Measurements from ENCODE around the gene PACS1. TPM values are rescaled to one million over a fixed set of nuclear protein-coding genes. Genes with fewer than 3 reads are reported as not detected.

Gene PACS1
- polyA plus RNA-seq, 1 experiment = 27.1 TPM

DNA sequence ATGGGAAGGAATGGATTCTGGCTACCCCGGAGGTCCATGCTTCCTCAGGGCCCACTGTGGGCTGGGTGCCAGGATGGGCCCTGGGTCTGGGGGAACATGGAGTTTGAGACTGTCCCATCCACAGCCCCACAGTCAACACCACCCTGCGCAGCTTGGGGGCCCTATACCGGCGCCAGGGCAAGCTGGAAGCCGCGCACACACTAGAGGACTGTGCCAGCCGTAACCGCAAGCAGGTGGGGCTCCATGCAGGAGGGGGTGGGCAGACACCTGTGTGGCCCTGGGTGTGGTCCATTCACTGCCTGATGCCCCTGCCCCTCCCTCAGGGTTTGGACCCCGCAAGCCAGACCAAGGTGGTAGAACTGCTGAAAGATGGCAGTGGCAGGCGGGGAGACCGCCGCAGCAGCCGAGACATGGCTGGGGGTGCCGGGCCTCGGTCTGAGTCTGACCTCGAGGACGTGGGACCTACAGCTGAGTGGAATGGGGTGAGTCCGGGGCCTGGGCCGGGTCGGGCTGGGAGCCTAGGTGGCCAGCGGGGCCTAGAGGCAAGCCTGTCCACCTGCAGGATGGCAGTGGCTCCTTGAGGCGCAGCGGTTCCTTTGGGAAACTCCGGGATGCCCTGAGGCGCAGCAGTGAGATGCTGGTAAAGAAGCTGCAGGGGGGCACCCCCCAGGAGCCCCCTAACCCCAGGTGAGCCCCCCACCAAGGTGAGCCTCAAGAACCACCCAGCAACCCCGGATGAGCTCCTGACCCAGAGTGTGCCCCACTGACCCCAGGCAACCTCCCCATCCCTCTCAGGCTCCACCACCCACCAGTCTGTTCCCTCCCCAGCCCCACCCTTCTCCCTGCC lies 195.7 kb downstream of the PACS1 start:
- POLR2A ChIA-PET = no interaction called here
- no peaks in the 10 kb centered on the region for H3K27me3 ChIP-seq (ENCODE audit: control insufficient read depth, insufficient read depth, low read length)
- H3K9me3 ChIP-seq (ENCODE audit: control insufficient read depth, insufficient read depth, low read length) = peaks cover 3% of the 10 kb centered on the region; the same call in 1 of the 2 replicates
- no peak overlapping the region for H3K4me3 ChIP-seq (ENCODE audit: low read depth, low read length)
- CTCF ChIA-PET = interaction anchor here (0.7 kb wide), 1 partner anchor 36 kb away, joined by 3 read pairs; no protein-coding TSS in a partner anchor
- TF ChIP-seq, protein P1, sequence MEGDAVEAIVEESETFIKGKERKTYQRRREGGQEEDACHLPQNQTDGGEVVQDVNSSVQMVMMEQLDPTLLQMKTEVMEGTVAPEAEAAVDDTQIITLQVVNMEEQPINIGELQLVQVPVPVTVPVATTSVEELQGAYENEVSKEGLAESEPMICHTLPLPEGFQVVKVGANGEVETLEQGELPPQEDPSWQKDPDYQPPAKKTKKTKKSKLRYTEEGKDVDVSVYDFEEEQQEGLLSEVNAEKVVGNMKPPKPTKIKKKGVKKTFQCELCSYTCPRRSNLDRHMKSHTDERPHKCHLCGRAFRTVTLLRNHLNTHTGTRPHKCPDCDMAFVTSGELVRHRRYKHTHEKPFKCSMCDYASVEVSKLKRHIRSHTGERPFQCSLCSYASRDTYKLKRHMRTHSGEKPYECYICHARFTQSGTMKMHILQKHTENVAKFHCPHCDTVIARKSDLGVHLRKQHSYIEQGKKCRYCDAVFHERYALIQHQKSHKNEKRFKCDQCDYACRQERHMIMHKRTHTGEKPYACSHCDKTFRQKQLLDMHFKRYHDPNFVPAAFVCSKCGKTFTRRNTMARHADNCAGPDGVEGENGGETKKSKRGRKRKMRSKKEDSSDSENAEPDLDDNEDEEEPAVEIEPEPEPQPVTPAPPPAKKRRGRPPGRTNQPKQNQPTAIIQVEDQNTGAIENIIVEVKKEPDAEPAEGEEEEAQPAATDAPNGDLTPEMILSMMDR (IDR thresholded peaks at IDR 0.05; ENCODE audit: low read depth, low read length) = no peak
- H3K27ac ChIP-seq (ENCODE audit: low read depth, low read length) = no peak overlapping the region
- no peak for DNase-seq (ENCODE audit: low read depth, low spot score)

DNA sequence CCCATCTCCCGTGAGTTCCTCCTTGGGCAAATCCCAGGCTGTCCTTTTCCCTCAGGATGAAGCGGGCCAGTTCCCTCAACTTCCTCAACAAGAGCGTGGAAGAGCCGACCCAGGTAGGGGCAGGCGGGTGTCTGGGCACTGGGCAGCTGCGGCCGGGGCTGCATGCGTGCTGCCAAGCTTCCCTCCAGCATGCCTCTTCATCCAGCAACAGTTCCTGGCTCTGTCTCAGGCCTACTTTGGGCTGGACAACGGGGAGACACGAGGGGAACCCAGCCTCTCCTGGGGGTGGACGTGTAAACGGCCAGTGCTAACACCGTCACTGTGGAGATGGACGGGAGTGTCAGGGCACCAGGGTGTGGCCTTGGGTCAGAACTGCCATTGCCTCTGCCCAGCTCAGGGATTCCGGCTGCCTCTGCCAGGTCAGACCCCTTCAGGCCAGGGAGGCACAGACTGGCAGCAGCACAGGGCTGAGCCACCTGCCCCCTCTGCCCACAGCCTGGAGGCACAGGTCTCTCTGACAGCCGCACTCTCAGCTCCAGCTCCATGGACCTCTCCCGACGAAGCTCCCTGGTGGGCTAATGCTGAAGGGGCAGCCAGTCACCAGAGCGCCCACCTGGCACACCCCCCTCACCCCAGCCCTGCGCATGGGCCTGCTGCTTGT lies 196.4 kb downstream of the PACS1 start:
- TF ChIP-seq, protein P1 (IDR thresholded peaks at IDR 0.05; ENCODE audit: low read depth, low read length) = no peak
- Histone ChIP-seq H3K27me3 (ENCODE audit: control insufficient read depth, insufficient read depth, low read length) (no peaks in the 10 kb centered on the region), H3K27ac (ENCODE audit: low read depth, low read length) (no peak overlapping the region), H3K9me3 (ENCODE audit: control insufficient read depth, insufficient read depth, low read length) (peaks cover 3% of the 10 kb centered on the region; the same call in 1 of the 2 replicates), H3K4me3 (ENCODE audit: low read depth, low read length) (peak overlapping the region; percentile 69)
- DNase-seq (ENCODE audit: low read depth, low spot score) = no peak
- CTCF ChIA-PET = interaction anchor here (0.7 kb wide), 1 partner anchor 35 kb away, joined by 3 read pairs; no protein-coding TSS in a partner anchor
- POLR2A ChIA-PET = interaction anchor here (1.1 to 2.2 kb wide), 2 partner anchors 7 to 11 kb away, joined by 3 to 13 read pairs; no protein-coding TSS in a partner anchor

DNA sequence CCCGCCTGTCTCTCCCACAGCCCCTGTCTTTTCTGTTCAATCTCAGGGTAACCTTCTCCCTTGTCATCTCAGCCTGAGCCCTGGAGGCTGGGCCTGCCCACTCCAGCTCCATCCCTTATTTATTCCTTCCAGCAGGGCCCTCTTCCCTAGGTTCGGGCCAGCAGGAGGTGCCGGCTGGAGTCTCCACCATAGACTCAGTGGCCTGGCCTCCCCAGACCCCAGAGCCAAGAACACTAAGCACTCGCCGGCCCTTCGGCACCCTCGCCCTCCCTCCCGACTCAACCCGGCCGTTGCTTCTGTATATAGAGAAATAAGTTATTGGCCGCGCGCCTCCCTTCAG lies 196.9 kb downstream of the PACS1 start:
- Histone ChIP-seq H3K27me3 (ENCODE audit: control insufficient read depth, insufficient read depth, low read length) (no peaks in the 10 kb centered on the region), H3K4me3 (ENCODE audit: low read depth, low read length) (peak overlapping the region; percentile 69), H3K9me3 (ENCODE audit: control insufficient read depth, insufficient read depth, low read length) (peaks cover 3% of the 10 kb centered on the region; the same call in 1 of the 2 replicates), H3K27ac (ENCODE audit: low read depth, low read length) (no peak overlapping the region)
- no peak for DNase-seq (ENCODE audit: low read depth, low spot score)
- POLR2A ChIA-PET = interaction anchor here (0.8 to 2.6 kb wide), 7 partner anchors 8 to 69 kb away, joined by 3 to 13 read pairs (median 4); partner anchors contain the start of genes RIN1 and YIF1A
- TF ChIP-seq, protein P1 (IDR thresholded peaks at IDR 0.05; ENCODE audit: low read depth, low read length) = peak; percentile 13; the same call in 1 of the 2 replicates
- CTCF ChIA-PET = interaction anchor here (0.7 to 1.5 kb wide), 3 partner anchors 13 to 44 kb away, joined by 3 to 10 read pairs (median 5); no protein-coding TSS in a partner anchor

DNA sequence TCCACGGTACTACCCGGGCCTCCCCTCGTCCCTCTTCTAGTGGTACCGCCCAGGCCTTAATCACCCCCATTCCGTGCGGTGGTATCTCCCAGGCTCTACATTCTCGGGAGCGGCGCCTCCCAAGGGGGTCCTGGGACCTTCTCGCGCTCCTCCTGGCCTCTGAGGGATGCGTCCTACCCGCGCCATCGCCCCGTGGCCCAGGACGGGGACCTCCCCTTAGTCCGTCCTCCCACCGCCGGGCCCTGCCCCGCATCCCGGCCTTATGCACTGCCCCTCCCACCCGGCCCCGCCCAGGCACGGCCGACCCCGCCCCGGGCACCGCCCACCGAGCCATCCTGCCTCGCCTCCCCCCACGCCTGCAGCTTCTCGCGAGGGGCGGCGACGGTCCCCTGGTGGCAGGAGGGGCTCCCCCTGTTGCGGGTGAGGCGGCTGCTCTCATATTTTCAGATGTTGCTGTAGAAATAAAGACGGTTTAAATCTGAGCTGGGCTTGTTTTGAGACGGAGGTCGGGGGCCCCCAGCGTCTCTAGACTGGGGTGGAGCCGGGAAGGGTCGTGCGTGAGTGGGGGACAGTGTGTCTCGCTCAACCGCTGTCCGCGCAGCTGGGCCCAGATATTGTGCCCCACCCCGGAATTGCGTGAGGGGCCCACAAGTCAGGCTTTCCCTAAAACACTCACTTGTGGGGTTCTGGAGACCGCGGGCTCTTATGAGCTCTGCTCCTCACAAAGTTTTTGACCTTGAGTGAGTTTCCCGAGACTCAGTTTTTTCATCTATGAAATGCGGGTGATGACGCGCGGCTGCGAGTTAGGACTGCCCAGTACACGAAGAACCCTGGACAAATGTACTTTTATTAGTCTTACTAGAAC lies 197.5 kb downstream of the PACS1 start:
- POLR2A ChIA-PET = interaction anchor here (0.6 to 2.6 kb wide), 14 partner anchors 8 to 415 kb away, joined by 3 to 13 read pairs (median 3); partner anchors contain the start of genes CCDC85B, RIN1 and YIF1A
- DNase-seq (ENCODE audit: low read depth, low spot score) = peak; percentile 58
- TF ChIP-seq, protein P1 (IDR thresholded peaks at IDR 0.05; ENCODE audit: low read depth, low read length) = peak; percentile 38
- H3K27me3 ChIP-seq (ENCODE audit: control insufficient read depth, insufficient read depth, low read length) = no peaks in the 10 kb centered on the region
- CTCF ChIA-PET = interaction anchor here (0.5 to 1.5 kb wide), 7 partner anchors 13 to 468 kb away, joined by 3 to 10 read pairs (median 5); no protein-coding TSS in a partner anchor
- H3K9me3 ChIP-seq (ENCODE audit: control insufficient read depth, insufficient read depth, low read length) = peaks cover 3% of the 10 kb centered on the region; the same call in 1 of the 2 replicates
- peak overlapping the region; percentile 69 for H3K4me3 ChIP-seq (ENCODE audit: low read depth, low read length)
- H3K27ac ChIP-seq (ENCODE audit: low read depth, low read length) = peak overlapping the region; percentile 89

All from AG04450 (cell line).